GM10847 (cell line): ENCODE results near the gene FMN1.

Source experiments
- POLR2A ChIP-seq: IDR thresholded peaks from 2 replicates; pipeline ENCODE4 v1.6.1; 2011; ENCODE audit not compliant: insufficient read length; ENCODE audit errors: extremely low read depth

The FMN1 gene

DNA sequence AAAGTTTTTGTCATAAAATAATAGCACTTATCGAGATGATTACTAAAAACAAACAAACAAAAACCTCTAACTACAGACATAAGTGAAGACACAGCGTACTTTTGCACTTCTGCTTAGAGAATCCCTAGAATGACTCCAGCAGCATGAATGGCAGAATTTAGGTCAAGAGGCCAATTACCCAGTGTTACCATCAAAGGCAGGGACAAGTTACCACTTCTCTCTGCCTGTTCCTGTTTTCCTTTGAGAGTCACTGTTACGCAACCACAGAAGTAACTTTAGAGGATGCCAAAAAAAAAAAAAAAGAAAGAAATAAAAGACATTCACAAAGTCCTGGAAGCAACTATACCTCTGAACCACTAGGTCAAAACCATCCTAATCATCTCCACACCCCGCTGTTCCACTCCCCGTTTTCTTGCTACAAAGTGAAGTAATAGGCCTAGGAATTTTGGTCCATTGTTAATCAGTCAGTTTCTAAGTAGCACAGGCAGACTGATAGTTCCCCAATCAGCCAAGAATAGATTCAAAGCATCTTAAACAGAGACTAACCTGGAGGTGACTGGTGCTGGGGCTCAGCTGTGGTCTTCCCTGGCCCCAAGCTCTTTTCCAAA, 41.9 kb downstream of the FMN1 start:
- no peak for TF ChIP-seq POLR2A

DNA sequence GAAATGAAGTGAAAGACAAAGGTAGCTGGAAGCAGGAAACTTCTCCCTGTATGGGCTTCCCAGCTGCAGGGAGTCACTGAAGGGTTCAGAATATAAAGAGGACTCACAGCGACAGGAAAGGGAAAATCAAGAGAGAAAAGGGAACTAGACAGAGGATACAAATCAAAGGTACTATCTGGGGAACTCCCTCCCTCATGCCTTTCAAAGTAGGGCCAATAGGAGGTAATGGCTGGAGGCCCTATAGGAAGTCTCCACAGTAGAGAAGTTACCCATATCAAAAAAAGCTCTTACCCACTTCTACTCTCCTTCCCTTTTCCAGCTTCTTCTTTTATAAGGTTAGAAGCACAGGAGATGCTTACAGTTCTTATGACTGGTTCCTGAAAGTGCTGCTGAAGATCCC, 43.5 kb downstream of the FMN1 start:
- no peak for TF ChIP-seq POLR2A

DNA sequence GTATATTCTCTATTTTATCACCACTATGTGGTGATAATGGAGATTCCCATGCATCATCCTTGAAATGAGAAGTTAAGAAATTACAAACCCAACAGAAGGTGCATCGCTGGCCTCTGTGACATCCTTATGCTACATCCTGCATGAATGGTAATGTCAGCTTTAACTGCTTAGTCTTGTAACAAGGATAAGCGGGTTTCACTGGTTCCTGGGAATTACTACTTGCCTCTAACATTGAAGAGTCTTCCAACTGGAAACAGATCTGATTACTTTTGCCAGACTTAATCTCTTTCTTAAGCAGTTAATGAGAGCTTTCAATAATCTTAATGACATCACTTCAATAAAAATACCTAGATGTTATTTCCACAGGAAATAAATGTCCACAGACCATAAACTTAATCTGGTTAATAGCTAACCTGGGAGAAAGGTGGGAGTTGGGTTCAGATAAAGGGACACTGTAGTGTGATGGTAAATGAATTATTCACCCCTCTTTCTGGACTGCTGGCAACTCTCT, 44.0 kb downstream of the FMN1 start:
- TF ChIP-seq POLR2A = no peak

DNA sequence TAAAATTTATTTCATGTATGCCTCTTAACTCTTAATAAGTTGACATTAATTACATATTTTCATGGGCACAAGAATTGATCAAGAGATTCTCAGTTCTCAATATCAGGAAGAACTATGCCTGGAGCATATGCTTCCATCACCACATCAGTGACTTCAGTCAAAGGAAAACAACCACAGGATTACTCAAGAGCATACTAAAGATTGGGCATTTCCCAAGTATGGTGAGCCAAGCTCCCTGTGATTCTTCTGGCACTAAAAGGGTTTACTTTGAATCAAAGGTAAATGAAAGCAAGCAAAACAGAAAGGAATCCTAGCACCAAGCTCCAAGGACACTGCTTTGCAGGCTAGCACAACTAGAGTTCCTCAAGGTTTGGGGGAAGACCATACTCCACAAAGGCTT, 44.6 kb downstream of the FMN1 start:
- TF ChIP-seq POLR2A = no peak

DNA sequence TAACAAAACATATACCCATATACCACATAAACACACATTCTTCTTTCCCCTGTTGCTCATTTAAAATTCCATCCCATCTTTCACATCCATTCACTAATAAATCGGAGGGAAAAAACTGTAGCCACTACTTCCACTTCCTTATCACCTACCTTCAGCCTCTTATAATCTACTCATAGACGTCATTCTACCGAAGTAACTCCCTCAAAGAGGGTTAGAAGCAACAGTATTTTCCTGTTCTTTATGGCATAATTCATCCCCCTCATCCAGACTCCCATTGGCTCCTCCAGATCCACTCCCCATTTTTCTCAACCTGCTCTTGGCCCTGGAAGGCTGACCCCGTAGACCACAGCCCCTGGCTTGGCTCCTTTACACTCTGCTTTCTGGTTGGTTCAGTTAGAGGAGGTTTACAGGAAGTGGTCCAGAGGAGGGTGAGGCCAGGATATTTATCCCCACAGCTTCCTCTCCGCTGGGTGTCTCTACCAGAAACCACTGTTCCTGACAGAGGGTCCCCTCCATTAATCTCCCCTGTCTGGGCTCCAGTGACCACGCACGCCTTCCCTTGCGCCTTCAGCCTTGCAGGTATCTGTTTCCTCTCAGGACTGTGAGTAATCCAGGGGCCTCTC, 46.3 kb downstream of the FMN1 start:
- no peak for TF ChIP-seq POLR2A

DNA sequence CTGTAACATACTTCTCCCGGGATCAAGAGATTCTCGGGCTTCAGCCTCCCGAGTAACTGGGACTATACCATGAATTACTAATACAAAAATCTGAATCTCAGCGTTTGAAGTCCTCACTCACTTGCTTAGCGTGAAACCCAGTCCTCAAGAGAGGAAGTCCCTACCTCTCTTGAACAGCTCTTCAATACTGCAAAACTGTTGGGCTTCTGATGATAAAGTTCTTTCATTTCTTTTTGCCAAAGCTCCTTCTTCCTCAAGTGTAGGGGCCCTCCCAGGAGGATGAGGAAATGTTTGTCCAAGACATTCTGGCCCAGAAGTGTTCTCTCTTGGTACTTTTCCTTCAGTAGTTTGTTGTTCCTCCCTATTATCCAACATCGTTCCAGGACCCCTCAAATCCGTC, 48.5 kb downstream of the FMN1 start:
- TF ChIP-seq POLR2A = no peak

DNA sequence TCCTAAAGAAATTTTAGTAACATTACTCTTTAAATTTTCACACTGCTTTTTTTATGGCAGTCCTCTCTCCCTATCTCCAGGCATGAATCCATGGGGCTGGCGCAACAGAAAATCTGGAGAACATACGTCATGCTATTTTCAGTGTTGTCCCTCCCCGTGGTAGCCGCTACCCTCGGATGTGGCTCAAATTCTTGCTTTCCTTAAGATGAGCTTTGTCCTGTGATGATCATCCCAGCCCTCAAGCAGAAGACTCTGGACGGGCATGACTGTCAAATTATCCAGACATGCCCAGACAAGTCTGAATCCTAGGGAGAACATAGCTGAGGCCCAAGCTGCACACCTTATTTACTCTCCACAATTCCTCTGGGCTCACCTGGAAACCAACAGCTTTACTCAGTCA, 49.1 kb downstream of the FMN1 start:
- TF ChIP-seq POLR2A = no peak

DNA sequence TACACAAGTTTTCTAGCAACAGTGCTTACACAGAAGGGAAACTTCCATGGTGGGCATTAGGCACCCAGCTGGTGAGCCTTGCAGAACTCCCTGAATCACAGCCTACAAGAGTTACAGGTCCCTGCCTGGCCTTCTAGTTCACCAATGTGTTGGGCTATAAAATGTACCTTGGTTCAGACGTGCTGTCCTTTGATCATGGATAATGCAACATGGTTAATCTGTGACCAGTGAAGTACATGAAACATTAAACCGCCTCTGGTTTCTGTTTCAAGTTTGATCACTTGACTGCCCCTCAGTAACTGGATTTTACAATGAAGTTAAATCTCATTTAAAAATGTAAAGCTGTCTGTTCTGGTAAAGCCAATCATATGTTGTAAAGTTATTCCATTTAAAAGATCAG, 51.8 kb downstream of the FMN1 start:
- TF ChIP-seq POLR2A = no peak

DNA sequence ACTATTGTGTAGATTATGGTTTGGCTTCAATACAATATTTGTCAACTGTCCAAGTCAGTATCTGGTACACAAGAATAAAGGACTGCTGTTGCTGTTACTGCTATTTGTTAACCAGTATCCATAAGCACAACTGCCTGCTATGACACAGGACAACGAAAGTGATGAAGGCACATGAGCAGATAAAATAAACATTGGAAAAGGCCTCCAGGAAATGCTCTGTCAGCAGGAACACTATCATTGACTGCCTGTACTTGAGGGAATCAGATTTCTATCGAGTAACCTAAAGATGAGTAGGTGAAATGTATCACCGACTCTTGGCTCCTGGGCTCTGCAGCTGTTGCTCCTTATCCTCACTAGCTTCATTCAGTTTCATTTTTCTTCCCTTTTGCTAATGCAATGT, 56.5 kb downstream of the FMN1 start:
- no peak for TF ChIP-seq POLR2A

DNA sequence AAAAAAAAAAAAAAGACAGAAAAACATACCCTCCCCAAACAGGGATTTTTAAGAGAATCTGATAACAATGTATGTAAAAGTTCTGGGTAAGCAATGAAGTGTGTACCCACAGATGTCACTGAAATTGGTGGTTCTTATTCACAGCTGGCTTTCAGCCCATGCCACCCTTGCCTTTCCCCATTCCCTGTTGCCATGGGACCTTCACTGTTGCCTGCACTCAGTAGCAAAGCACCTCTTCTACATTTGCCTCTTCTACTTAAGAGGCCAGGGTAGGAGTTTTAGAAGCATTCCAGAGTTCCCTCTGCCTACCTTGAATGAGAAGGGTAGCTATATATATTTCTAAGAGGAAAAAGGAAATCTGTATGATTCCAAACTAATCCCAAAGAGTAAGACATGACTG, 57.4 kb downstream of the FMN1 start:
- TF ChIP-seq POLR2A = no peak

DNA sequence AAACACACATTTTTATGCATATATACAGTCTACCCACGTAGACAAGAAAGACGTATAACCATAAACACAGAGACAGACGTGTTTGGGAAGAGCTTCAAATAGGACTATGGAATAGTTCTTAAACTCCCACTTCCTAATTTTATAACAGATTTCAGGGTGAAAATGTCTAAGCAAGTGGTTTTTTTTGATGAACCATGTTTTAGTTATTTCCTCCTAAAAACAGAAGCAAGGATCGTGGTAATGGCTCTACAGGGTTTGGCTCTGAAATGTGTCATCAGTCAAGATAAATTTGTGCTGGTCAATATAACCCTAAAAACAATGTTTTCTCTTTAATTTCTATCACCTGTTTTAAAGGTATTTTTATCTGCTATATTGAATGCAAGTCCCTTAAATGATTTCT, 58.2 kb downstream of the FMN1 start:
- no peak for TF ChIP-seq POLR2A

DNA sequence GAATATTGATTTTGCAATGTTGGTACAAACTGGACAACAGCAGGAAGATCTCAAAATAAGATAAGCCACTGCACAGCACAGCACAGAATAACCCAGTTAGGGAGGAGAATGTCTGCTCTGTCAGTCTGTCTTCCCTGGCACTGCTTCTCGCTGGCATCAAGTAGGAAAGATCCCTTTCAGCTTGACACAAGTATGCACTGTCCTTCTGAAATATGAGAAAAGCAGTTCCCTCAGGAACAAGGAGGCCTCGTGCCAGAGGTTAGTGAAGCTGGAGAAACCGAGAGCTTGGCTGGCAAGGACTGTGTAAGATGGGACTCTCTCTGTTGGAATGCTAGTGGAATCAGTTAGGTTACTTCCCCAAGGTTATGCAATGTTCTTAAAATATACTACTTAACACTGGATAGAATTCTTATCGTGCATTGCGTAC, 59.1 kb downstream of the FMN1 start:
- no peak for TF ChIP-seq POLR2A

DNA sequence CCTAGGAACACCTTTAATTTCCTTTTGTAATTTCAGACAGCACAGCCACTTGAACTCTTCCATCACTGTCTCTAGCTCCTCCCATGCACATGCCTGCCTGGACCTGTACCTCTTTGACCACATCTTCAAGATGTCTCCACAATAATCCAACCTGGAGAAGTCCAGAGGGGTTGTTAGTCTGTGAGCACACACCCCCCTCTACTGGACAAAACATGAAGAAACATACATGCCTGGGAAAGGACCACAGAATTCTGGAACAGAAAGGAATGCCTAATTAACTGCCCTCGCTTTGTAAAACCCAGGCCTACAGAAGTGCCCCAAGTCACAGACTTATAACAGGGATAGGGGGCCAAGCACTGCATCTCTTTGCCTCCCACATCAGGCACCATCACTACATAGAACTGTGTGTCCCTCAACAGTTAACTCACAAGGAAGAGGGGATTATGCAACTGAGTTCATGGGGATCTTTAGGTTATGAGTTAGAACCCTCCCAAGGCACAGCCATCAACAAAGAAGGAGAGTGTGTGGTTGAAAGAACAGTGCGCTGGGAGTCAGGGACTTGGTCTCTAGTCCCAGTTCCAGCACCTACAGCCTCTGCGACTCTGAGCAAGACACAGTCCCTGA, 61.7 kb downstream of the FMN1 start:
- no peak for TF ChIP-seq POLR2A

DNA sequence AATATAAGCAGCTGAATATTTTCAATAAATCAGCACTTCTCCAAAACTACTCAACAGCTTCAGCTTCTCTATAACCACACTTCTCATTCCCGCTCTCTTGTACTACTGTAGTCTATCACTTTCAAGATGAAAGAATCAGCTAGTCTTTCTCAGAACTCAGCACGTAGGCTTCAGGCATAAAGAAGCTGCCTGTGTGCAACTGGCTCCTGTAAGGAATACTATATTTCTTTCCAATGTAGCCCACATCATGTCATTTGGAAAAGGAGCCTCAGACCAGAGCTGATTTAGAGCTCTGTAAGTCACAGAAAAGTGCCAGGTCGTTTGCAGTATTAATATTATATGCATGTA, 62.3 kb downstream of the FMN1 start:
- TF ChIP-seq POLR2A = no peak

DNA sequence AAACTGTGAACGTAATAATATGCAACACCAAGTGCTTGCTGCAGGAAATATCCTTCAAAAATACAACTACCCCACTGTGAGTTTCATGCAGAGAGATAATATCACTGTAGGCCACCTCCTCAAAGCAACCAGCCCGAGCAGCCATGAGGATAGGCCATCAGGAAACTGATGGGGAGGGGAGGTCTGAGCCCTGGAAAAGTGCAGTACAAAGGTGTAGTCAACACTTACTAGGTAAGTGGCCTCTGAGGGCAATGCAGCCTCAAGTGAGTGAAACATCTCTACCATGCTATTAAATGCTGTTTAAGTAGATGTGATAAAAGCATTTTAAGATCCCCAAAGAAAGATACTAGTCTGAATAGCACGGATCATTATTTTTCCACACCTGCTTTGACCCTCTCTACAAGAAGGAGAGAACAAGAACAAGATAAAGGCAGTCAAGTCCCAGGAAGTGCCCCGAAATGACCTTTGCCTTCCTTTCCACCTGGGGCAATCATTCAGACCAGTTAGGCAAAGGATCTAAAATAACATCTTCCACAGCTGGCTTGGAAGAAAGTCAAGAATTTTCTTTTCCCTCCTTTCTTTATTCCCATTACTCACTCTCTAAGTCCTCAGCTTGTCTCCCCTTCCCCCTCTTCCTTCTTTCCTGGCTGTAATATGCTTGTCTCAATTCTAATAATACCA, 62.8 kb downstream of the FMN1 start:
- no peak for TF ChIP-seq POLR2A
